T-cell (primary cell): ENCODE measurements around the gene SPACA9. TPM values are rescaled to one million over a fixed set of nuclear protein-coding genes. Genes with fewer than 3 reads are reported as not detected.

ENCODE experiments used
- ATAC-seq, 4 experiments: fragments of 200-7000 bp in 3 of 4; fragments of 150-1000 bp in 1 of 4; cut with Tn5 transposase; replicated peaks in 1 of 4; 1 replicate in 3 of 4; 2 replicates in 1 of 4; pipeline ENCODE4 v1.10.0; 2021; ENCODE audit warnings: moderate library complexity in 3 of 4, mild to moderate bottlenecking in 2 of 4, moderate number of reproducible peaks in 1 of 4
- CTCF ChIA-PET, 2 donors: fragments of 300-600 bp; sonication (Branson Sonifier 250); formaldehyde crosslinking; loops; one replicate each; lab custom pipeline; 2022; ENCODE audit warnings: antibody characterized with exemption in 2 of 2; lab: Charles Lee
- POLR2A ChIA-PET, 2 donors: fragments of 300-600 bp; sonication (Branson Sonifier 250); formaldehyde crosslinking; loops; one replicate each; lab custom pipeline; 2022; ENCODE audit warnings: antibody characterized with exemption in 2 of 2; lab: Charles Lee
- DNase-seq, 35 experiments: peaks; one replicate each; pipeline versions ENCODE4 v3.0.0 to v3.0.0-alpha.2; 2013 to 2023
- H3K27ac ChIP-seq: one replicate; pipeline ENCODE4 v1.5.1; 2013; ENCODE audit warnings: low read length
- H3K27me3 ChIP-seq, 2 experiments: replicated peaks in 1 of 2; 1 replicate in 1 of 2; 2 replicates in 1 of 2; pipeline versions ENCODE4 v1.6.1 to v1.7.0; 2013; ENCODE audit warnings: low read length in 1 of 2, mixed read lengths in 1 of 2; ENCODE audit not compliant: control insufficient read depth in 2 of 2, insufficient read depth in 2 of 2; ENCODE audit errors: extremely low read depth in 1 of 2
- H3K36me3 ChIP-seq, 2 donors: 1 replicate in 1 of 2; 2 replicates in 1 of 2; pipeline versions ENCODE4 v1.6.1 to v1.7.0; 2013; ENCODE audit warnings: low read length in 1 of 2; ENCODE audit not compliant: control insufficient read depth in 2 of 2, insufficient read depth in 1 of 2; ENCODE audit errors: extremely low read depth in 1 of 2
- H3K4me1 ChIP-seq, 2 experiments: 1 replicate in 1 of 2; 2 replicates in 1 of 2; pipeline versions ENCODE4 v1.6.1 to v1.7.0; 2013; ENCODE audit warnings: low read length in 2 of 2, mixed read lengths in 1 of 2; ENCODE audit not compliant: insufficient read depth in 2 of 2, control insufficient read depth in 1 of 2; ENCODE audit errors: extremely low read depth in 1 of 2
- H3K4me3 ChIP-seq, 2 donors: 1 replicate in 1 of 2; 2 replicates in 1 of 2; pipeline versions ENCODE4 v1.5.1 to v1.7.0; 2013; ENCODE audit warnings: mild to moderate bottlenecking in 2 of 2, low read length in 1 of 2, moderate library complexity in 1 of 2; ENCODE audit not compliant: control insufficient read depth in 1 of 2; ENCODE audit errors: extremely low read depth in 1 of 2
- H3K9me3 ChIP-seq: 2 replicates; pipeline ENCODE4 v1.7.0; 2013
- H3K27ac Mint-ChIP-seq, 2 donors: one replicate each; pipeline ENCODE4 v1.8.0; 2020 to 2021; ENCODE audit warnings: mild to moderate bottlenecking in 2 of 2, mixed read lengths in 2 of 2
- H3K27me3 Mint-ChIP-seq, 2 donors: one replicate each; pipeline ENCODE4 v1.8.0; 2021 to 2022; ENCODE audit warnings: mixed read lengths in 2 of 2
- H3K36me3 Mint-ChIP-seq: one replicate; pipeline ENCODE4 v1.8.0; 2021; ENCODE audit warnings: mixed read lengths
- H3K4me1 Mint-ChIP-seq, 3 donors: one replicate each; pipeline ENCODE4 v1.8.0; 2020 to 2022; ENCODE audit warnings: mixed read lengths in 3 of 3, mild to moderate bottlenecking in 1 of 3
- H3K4me3 Mint-ChIP-seq, 3 donors: one replicate each; pipeline ENCODE4 v1.8.0; 2020 to 2022; ENCODE audit warnings: mild to moderate bottlenecking in 3 of 3, mixed read lengths in 3 of 3, moderate library complexity in 3 of 3
- H3K9me3 Mint-ChIP-seq, 3 donors: one replicate each; pipeline ENCODE4 v1.8.0; 2020 to 2022; ENCODE audit warnings: mixed read lengths in 3 of 3
- WGBS: methylation state at CpG from one replicate; pipeline ENCODE4 v1.1.5; 2013; ENCODE audit warnings: missing lambda C conversion rate; ENCODE audit not compliant: insufficient coverage; 5-methylcytosine and 5-hydroxymethylcytosine counted together
- total RNA-seq, 35 experiments: library from RNA in 6 of 35; stranded (reverse) in 6 of 35; fragments of 120-200 nt in 1 of 35; gene quantifications; one replicate each; pipeline versions ENCODE4 v1.2.1 to v1.2.4 and lab custom pipeline; 2013 to 2026

The SPACA9 gene
- total RNA-seq, 5 donors from 2014 or later (not counting 1 experiment from before 2014, with no cell fraction given), result 1.2 to 2.5 (median 2.0) TPM

DNA sequence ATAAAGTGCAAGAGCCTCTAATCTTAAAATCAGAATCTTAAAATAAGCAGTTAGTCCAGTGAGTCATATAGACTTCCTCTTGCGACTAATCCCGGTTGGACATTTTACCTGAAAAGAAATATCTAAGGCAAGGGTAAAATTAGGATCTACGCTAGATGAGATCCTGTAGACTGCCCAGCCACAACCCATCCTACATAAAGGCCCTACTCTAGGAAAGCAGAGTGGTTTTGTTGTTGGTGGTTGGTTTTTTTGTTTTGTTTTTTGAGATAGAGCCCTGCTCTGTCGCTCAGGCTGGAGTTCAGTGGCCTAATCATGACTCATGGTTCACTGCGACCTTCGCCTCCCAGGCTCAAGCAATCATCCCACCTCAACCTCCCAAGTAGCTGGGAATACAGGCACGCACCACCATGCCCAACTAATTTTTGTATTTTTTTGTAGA, 58.8 kb downstream of the SPACA9 start:
- H3K36me3 ChIP-seq, result peaks cover 0 to 21% of the 10 kb centered on the region in 2 donors
- H3K27me3 Mint-ChIP-seq, result no peaks in the 10 kb centered on the region
- H3K36me3 Mint-ChIP-seq, result peaks cover 16% of the 10 kb centered on the region
- ATAC-seq (no peak), DNase-seq (no peak)
- H3K27ac ChIP-seq, result no peak overlapping the region
- WGBS, result no CpG with 5 or more reads among the region's 7 CpGs
- CTCF ChIA-PET, result no interaction called here
- no peak overlapping the region for H3K4me3 Mint-ChIP-seq
- H3K4me1 Mint-ChIP-seq, result peaks cover 18 to 27% (median 18%) of the 10 kb centered on the region in 3 donors
- no peaks in the 10 kb centered on the region for H3K9me3 ChIP-seq
- H3K4me3 ChIP-seq, result no peak overlapping the region
- H3K4me1 ChIP-seq, result no peaks in the 10 kb centered on the region
- no peaks in the 10 kb centered on the region for H3K9me3 Mint-ChIP-seq
- H3K27ac Mint-ChIP-seq, result no peak overlapping the region
- no peaks in the 10 kb centered on the region for H3K27me3 ChIP-seq
- POLR2A ChIA-PET, result no interaction called here

GRCh38 chr9:132939169-132939568, 60.5 kb downstream of the SPACA9 start:
- H3K4me3 ChIP-seq, result no peak overlapping the region
- H3K9me3 ChIP-seq, result no peaks in the 10 kb centered on the region
- peaks cover 30 to 36% (median 31%) of the 10 kb centered on the region in 3 donors for H3K4me1 Mint-ChIP-seq
- no CpG with 5 or more reads among the region's 1 CpG for WGBS
- ATAC-seq (no peak), DNase-seq (no peak)
- no peaks in the 10 kb centered on the region for H3K27me3 ChIP-seq
- no peak overlapping the region for H3K27ac ChIP-seq
- CTCF ChIA-PET, result no interaction called here
- H3K4me3 Mint-ChIP-seq, result no peak overlapping the region
- peaks cover 5% of the 10 kb centered on the region for H3K36me3 Mint-ChIP-seq
- no peak overlapping the region for H3K27ac Mint-ChIP-seq
- H3K36me3 ChIP-seq, result peaks cover 0 to 7% of the 10 kb centered on the region in 2 donors
- peaks cover 10% of the 10 kb centered on the region in 2 experiments for H3K4me1 ChIP-seq
- H3K9me3 Mint-ChIP-seq, result no peaks in the 10 kb centered on the region
- POLR2A ChIA-PET, result interaction anchor here in 1 of 2 donors (0.5 kb wide), 1 partner anchor 27 kb away, joined by 3 read pairs; no protein-coding TSS in a partner anchor
- H3K27me3 Mint-ChIP-seq, result no peaks in the 10 kb centered on the region

Other genes starting within 250 kb of the SPACA9 start
- 10 to 100 TPM; 16.3 to 30.2 (median 19.0) TPM for gene DDX31, start 208.9 kb upstream of the SPACA9 start, total RNA-seq
- gene GTF3C4, start 208.4 kb upstream of the SPACA9 start, total RNA-seq, result 10 to 100 TPM in 4 of 5 donors, 1 to 10 TPM in 1; 8.9 to 14.2 (median 13.2) TPM
- not detected for gene AK8, start 614 bp upstream of the SPACA9 start, total RNA-seq
- 10 to 100 TPM; 56.4 to 70.4 (median 59.8) TPM for gene TSC1, start 65.7 kb downstream of the SPACA9 start, total RNA-seq
- under 1 TPM in 4 of 5 donors, not detected in 1; 0.18 to 0.67 (median 0.37) TPM for gene GFI1B, start 99.8 kb downstream of the SPACA9 start, total RNA-seq
- gene GTF3C5, start 152.1 kb downstream of the SPACA9 start, total RNA-seq, result 10 to 100 TPM; 46.6 to 91.2 (median 80.0) TPM
- gene CEL, start 183.1 kb downstream of the SPACA9 start, total RNA-seq, result 1 to 10 TPM in 3 of 5 donors, under 1 TPM in 2; 0.28 to 9.0 (median 7.9) TPM
- 100 to 1,000 TPM in 4 of 5 donors, 10 to 100 TPM in 1; 81.0 to 161 (median 137) TPM for gene RALGDS, start 242.3 kb downstream of the SPACA9 start, total RNA-seq